Ascending aorta (tissue), 2 donors: ENCODE measurements around the gene SUPT20HL1. TPM values are rescaled to one million over a fixed set of nuclear protein-coding genes. Genes with fewer than 3 reads are reported as not detected.
A peak's percentile ranks its signal among the peaks of the same experiment; 100 is the strongest.

ENCODE experiments used
- DNase-seq, 2 donors: peaks; one replicate each; pipeline ENCODE4 v3.0.0-alpha.2; 2019; ENCODE audit warnings: low spot score in 2 of 2
- H3K27ac ChIP-seq, 2 donors: fragments of 200-600 bp; sonication (generic); one replicate each; pipeline ENCODE4 v1.5.1; 2016 to 2017; ENCODE audit warnings: mild to moderate bottlenecking in 1 of 2
- H3K27me3 ChIP-seq: fragments of 200-600 bp; sonication (generic); one replicate; pipeline ENCODE4 v1.5.1; 2017
- H3K36me3 ChIP-seq, 2 donors: fragments of 200-600 bp; sonication (generic); one replicate each; pipeline ENCODE4 v1.5.1; 2016
- H3K4me1 ChIP-seq, 2 donors: fragments of 200-600 bp; sonication (generic); one replicate each; pipeline ENCODE4 v1.5.1; 2016 to 2017; ENCODE audit warnings: mild to moderate bottlenecking in 1 of 2
- H3K4me3 ChIP-seq, 2 donors: fragments of 200-600 bp; sonication (generic); one replicate each; pipeline ENCODE4 v1.5.1; 2016 to 2017; ENCODE audit warnings: mild to moderate bottlenecking in 1 of 2
- H3K9me3 ChIP-seq, 2 donors: fragments of 200-600 bp; sonication (generic); one replicate each; pipeline ENCODE4 v1.5.1; 2016
- CTCF ChIP-seq, 3 experiments: fragments of 200-600 bp in 2 of 3; fragments of 450-650 bp in 1 of 3; sonication (generic) in 2 of 3; IDR thresholded peaks; one replicate each; pipeline ENCODE4 v1.5.1; 2016 to 2019; ENCODE audit warnings: antibody characterized with exemption in 3 of 3, mild to moderate bottlenecking in 1 of 3, moderate library complexity in 1 of 3
- intact Hi-C: fragments of 100-400 bp; cut with DNase I; formaldehyde crosslinking; loops from one replicate; pipeline ENCODE4 v1.15.1; 2023
- total RNA-seq: library from RNA; depleted of rRNA; stranded (reverse); fragments of >200 nt; gene quantifications from one replicate; pipeline ENCODE4 v1.1.0, GENCODE V29; 2016

SUPT20HL1 gene
- total RNA-seq, 1 donor from 2014 or later: 1.7 TPM

GRCh38 chrX:24396931-24397279 is 36.5 kb downstream of the SUPT20HL1 start:
- intact Hi-C loops: loop anchor here (1.0 to 10.0 kb wide), 5 partner anchors 28 to 748 kb away; no protein-coding TSS in a partner anchor
- H3K4me1 ChIP-seq: peaks cover 0 to 14% of the 10 kb centered on the region in 2 donors
- H3K9me3 ChIP-seq: no peaks in the 10 kb centered on the region
- H3K36me3 ChIP-seq: no peaks in the 10 kb centered on the region
- H3K27me3 ChIP-seq: no peaks in the 10 kb centered on the region
- peak overlapping the region; percentile 79 for H3K27ac ChIP-seq
- no peak overlapping the region for H3K4me3 ChIP-seq
- no peak for TF ChIP-seq CTCF (IDR thresholded peaks at IDR 0.05)
- DNase-seq: peak in 1 of 2 donors; percentile 69

GRCh38 chrX:24398766-24399165 is 38.3 kb downstream of the SUPT20HL1 start:
- Histone ChIP-seq H3K4me1 (peaks cover 0 to 14% of the 10 kb centered on the region in 2 donors), H3K27ac (peak overlapping the region; percentile 79)
- intact Hi-C loops: loop anchor here (5.0 to 10.0 kb wide), 2 partner anchors 49 to 746 kb away; no protein-coding TSS in a partner anchor

GRCh38 chrX:24399550-24399949 is 39.1 kb downstream of the SUPT20HL1 start:
- H3K9me3 ChIP-seq: no peaks in the 10 kb centered on the region
- no peaks in the 10 kb centered on the region for H3K27me3 ChIP-seq
- no peak for DNase-seq
- H3K4me3 ChIP-seq: no peak overlapping the region
- no peak for TF ChIP-seq CTCF (IDR thresholded peaks at IDR 0.05)
- intact Hi-C loops: loop anchor here (5.0 to 10.0 kb wide), 2 partner anchors 48 to 745 kb away; no protein-coding TSS in a partner anchor
- H3K27ac ChIP-seq: peak overlapping the region in 1 of 2 donors; percentile 11
- peaks cover 0 to 14% of the 10 kb centered on the region in 2 donors for H3K4me1 ChIP-seq
- no peaks in the 10 kb centered on the region for H3K36me3 ChIP-seq

More at GRCh38 chrX:24398766-24399165, 38.3 kb downstream of the SUPT20HL1 start:
- no peak for DNase-seq
- H3K36me3 ChIP-seq: no peaks in the 10 kb centered on the region
- H3K27me3 ChIP-seq: no peaks in the 10 kb centered on the region
- no peaks in the 10 kb centered on the region for H3K9me3 ChIP-seq
- TF ChIP-seq CTCF (IDR thresholded peaks at IDR 0.05): no peak
- no peak overlapping the region for H3K4me3 ChIP-seq

- no peak for DNase-seq
These were observed 45.5 kb downstream of the SUPT20HL1 start for GRCh38 chrX:24405959-24406358.

More at GRCh38 chrX:24405959-24406358, 45.5 kb downstream of the SUPT20HL1 start:
- no peaks in the 10 kb centered on the region for H3K4me1 ChIP-seq
- intact Hi-C loops: no loop called here
- no peaks in the 10 kb centered on the region for H3K27me3 ChIP-seq
- H3K9me3 ChIP-seq: no peaks in the 10 kb centered on the region
- TF ChIP-seq CTCF (IDR thresholded peaks at IDR 0.05): no peak
- no peak overlapping the region for H3K27ac ChIP-seq
- no peaks in the 10 kb centered on the region for H3K36me3 ChIP-seq
- H3K4me3 ChIP-seq: no peak overlapping the region

Other genes starting within 250 kb of the SUPT20HL1 start
- 23.4 TPM for gene ZFX, start 210.9 kb upstream of the SUPT20HL1 start, total RNA-seq
- 3.2 TPM for gene SUPT20HL2, start 46.6 kb upstream of the SUPT20HL1 start, total RNA-seq
- gene PDK3, start 104.6 kb downstream of the SUPT20HL1 start, total RNA-seq: 31.1 TPM